Muscle of back (tissue), 11 donors: Measurements from ENCODE around the gene PAX5. TPM values are rescaled to one million over a fixed set of nuclear protein-coding genes. Genes with fewer than 3 reads are reported as not detected.

ENCODE experiments used
- DNase-seq, 3 donors: peaks; one replicate each; pipeline versions ENCODE4 v3.0.0 to v3.0.0-alpha.2; 2013
- polyA plus RNA-seq, 10 donors: library from polyadenylated mRNA; unstranded; fragments of 120-200 nt; gene quantifications; one replicate each; pipeline ENCODE4 v1.2.1, GENCODE V29; 2013; ENCODE audit not compliant: insufficient read length in 10 of 10

PAX5 gene
- polyA plus RNA-seq, 10 donors = 0.01 to 0.50 (median 0.26) TPM

- no peak for DNase-seq
Observed at GRCh38 chr9:36815566-36816348, 218.3 kb downstream of the PAX5 start.

GRCh38 chr9:36815023-36815422 lies 219.0 kb downstream of the PAX5 start:
- DNase-seq = no peak

- DNase-seq = no peak
Observed at GRCh38 chr9:36813154-36813553, 220.9 kb downstream of the PAX5 start.

GRCh38 chr9:36812556-36812955 lies 221.5 kb downstream of the PAX5 start:
- no peak for DNase-seq

- DNase-seq = no peak
Observed at GRCh38 chr9:36808251-36808650, 225.8 kb downstream of the PAX5 start.

- peak in 1 of 3 donors; percentile 4 for DNase-seq
Observed at GRCh38 chr9:36803961-36804360, 230.1 kb downstream of the PAX5 start.

GRCh38 chr9:36802201-36802920 lies 231.7 kb downstream of the PAX5 start:
- no peak for DNase-seq

- no peak for DNase-seq
Observed at GRCh38 chr9:36800455-36800854, 233.6 kb downstream of the PAX5 start.

- DNase-seq = no peak
Observed at GRCh38 chr9:36798350-36799065, 235.6 kb downstream of the PAX5 start.

GRCh38 chr9:36797471-36798220 lies 236.4 kb downstream of the PAX5 start:
- DNase-seq = no peak

- DNase-seq = no peak
Observed at GRCh38 chr9:36796671-36797419, 237.2 kb downstream of the PAX5 start.

- no peak for DNase-seq
Observed at GRCh38 chr9:36794461-36794860, 239.6 kb downstream of the PAX5 start.

GRCh38 chr9:36793277-36793676 lies 240.8 kb downstream of the PAX5 start:
- DNase-seq = no peak

- no peak for DNase-seq
Observed at GRCh38 chr9:36791222-36791950, 242.7 kb downstream of the PAX5 start.

GRCh38 chr9:36789886-36790285 lies 244.2 kb downstream of the PAX5 start:
- no peak for DNase-seq

GRCh38 chr9:36788534-36788933 lies 245.5 kb downstream of the PAX5 start:
- no peak for DNase-seq

- no peak for DNase-seq
Observed at GRCh38 chr9:36787709-36788108, 246.4 kb downstream of the PAX5 start.
